IMR-90 (cell line): ENCODE results near the gene MAN2A1. TPM values are rescaled to one million over a fixed set of nuclear protein-coding genes. Genes with fewer than 3 reads are reported as not detected.

Experiments
- ATAC-seq: fragments of 200-7000 bp; cut with Tn5 transposase; 2 replicates; pipeline ENCODE4 v1.9.1; 2020; ENCODE audit warnings: low read depth, mild to moderate bottlenecking, moderate library complexity
- BruUV-seq: library from RNA; stranded (reverse); fragments of 400-500 nt; replicated peaks from 2 replicates; lab custom pipeline; 2021; lab: Mats Ljungman, UMichigan
- CTCF ChIA-PET: fragments of 300-600 bp; formaldehyde crosslinking; extraction: SDS; loops from one replicate; lab custom pipeline; 2021; ENCODE audit warnings: antibody characterized with exemption; lab: Yijun Ruan, JAX
- POLR2A ChIA-PET: fragments of 300-600 bp; sonication (Branson Sonifier 250); formaldehyde crosslinking; loops from one replicate; lab custom pipeline; 2022; ENCODE audit warnings: antibody characterized with exemption; ENCODE audit not compliant: unreplicated experiment; lab: Charles Lee
- DNase-seq: peaks from one replicate; pipeline ENCODE4 v3.0.0; 2013
- H2AFZ ChIP-seq: replicated peaks from 2 replicates; pipeline ENCODE3; 2013; ENCODE audit warnings: low read length, mild to moderate bottlenecking; ENCODE audit not compliant: poor library complexity
- H2AK5ac ChIP-seq: 2 replicates; pipeline ENCODE4 v1.6.1; 2013; ENCODE audit warnings: low read depth, low read length, inconsistent platforms
- H2AK9ac ChIP-seq: replicated peaks from 2 replicates; pipeline ENCODE3; 2013; ENCODE audit warnings: mild to moderate bottlenecking, low read depth, low read length, moderate library complexity; ENCODE audit not compliant: poor library complexity
- H2BK120ac ChIP-seq: 2 replicates; pipeline ENCODE4 v1.6.1; 2013; ENCODE audit warnings: low read depth, low read length, inconsistent platforms
- H2BK15ac ChIP-seq: 3 replicates; pipeline ENCODE4 v1.6.1; 2013; ENCODE audit warnings: low read depth, low read length, inconsistent platforms
- H2BK20ac ChIP-seq: 2 replicates; pipeline ENCODE4 v1.6.1; 2013; ENCODE audit warnings: low read depth, mild to moderate bottlenecking, inconsistent platforms, low read length, moderate library complexity
- H2BK5ac ChIP-seq: 2 replicates; pipeline ENCODE4 v1.6.1; 2013; ENCODE audit warnings: mild to moderate bottlenecking, low read depth, low read length, inconsistent platforms; ENCODE audit not compliant: poor library complexity, severe bottlenecking
- H3K14ac ChIP-seq: replicated peaks from 2 replicates; pipeline ENCODE4 v1.6.1; 2013; ENCODE audit warnings: low read depth, low read length, inconsistent platforms
- H3K18ac ChIP-seq: 2 replicates; pipeline ENCODE4 v1.6.1; 2013; ENCODE audit warnings: low read depth, low read length, control low read depth
- H3K23ac ChIP-seq: 2 replicates; pipeline ENCODE4 v1.6.1; 2013; ENCODE audit warnings: low read depth, low read length, inconsistent platforms
- H3K27ac ChIP-seq: 2 replicates; pipeline ENCODE4 v1.5.1; 2013; ENCODE audit warnings: mild to moderate bottlenecking, control low read depth, low read length; ENCODE audit not compliant: insufficient read depth
- H3K27me3 ChIP-seq: 2 replicates; pipeline ENCODE4 v1.6.1; 2013; ENCODE audit warnings: low read length; ENCODE audit not compliant: control insufficient read depth, insufficient read depth
- H3K36me3 ChIP-seq: 2 replicates; pipeline ENCODE4 v1.6.1; 2013; ENCODE audit warnings: low read length, mixed read lengths; ENCODE audit not compliant: control insufficient read depth, insufficient read depth
- H3K4ac ChIP-seq: 2 replicates; pipeline ENCODE4 v1.6.1; 2013; ENCODE audit warnings: low read depth, low read length, inconsistent platforms
- H3K4me1 ChIP-seq: 2 replicates; pipeline ENCODE4 v1.6.1; 2013; ENCODE audit warnings: low read length, mixed read lengths; ENCODE audit not compliant: control insufficient read depth, insufficient read depth
- H3K4me2 ChIP-seq: 2 replicates; pipeline ENCODE4 v1.6.1; 2013; ENCODE audit warnings: low read depth, mild to moderate bottlenecking, control low read depth, low read length, moderate library complexity
- H3K4me3 ChIP-seq: 2 replicates; pipeline ENCODE4 v1.5.1; 2013; ENCODE audit warnings: low read depth, mild to moderate bottlenecking, control low read depth, low read length, moderate library complexity; ENCODE audit not compliant: insufficient read depth
- H3K56ac ChIP-seq: 2 replicates; pipeline ENCODE4 v1.6.1; 2013; ENCODE audit warnings: low read length, inconsistent platforms; ENCODE audit not compliant: insufficient read depth; ENCODE audit errors: extremely low read depth
- H3K79me1 ChIP-seq, 2 experiments: 2 replicates each; pipeline ENCODE4 v1.6.1; 2013; ENCODE audit warnings: low read length in 2 of 2, inconsistent platforms in 1 of 2, low read depth in 1 of 2
- H3K9ac ChIP-seq: 2 replicates; pipeline ENCODE4 v1.6.1; 2013; ENCODE audit warnings: low read depth, low read length, control low read depth
- H3K9me1 ChIP-seq: 2 replicates; pipeline ENCODE4 v1.6.1; 2013; ENCODE audit warnings: low read length, inconsistent platforms; ENCODE audit not compliant: insufficient read depth
- H3K9me3 ChIP-seq: 2 replicates; pipeline ENCODE4 v1.6.1; 2013; ENCODE audit warnings: low read length; ENCODE audit not compliant: control insufficient read depth, insufficient read depth
- H4K20me1 ChIP-seq: 2 replicates; pipeline ENCODE4 v1.6.1; 2013; ENCODE audit warnings: low read length, inconsistent platforms; ENCODE audit not compliant: insufficient read depth
- H4K5ac ChIP-seq: 2 replicates; pipeline ENCODE4 v1.6.1; 2013; ENCODE audit warnings: mild to moderate bottlenecking, low read depth, low read length, control low read depth
- H4K8ac ChIP-seq, 2 experiments: 2 replicates each; pipeline ENCODE4 v1.6.1; 2013; ENCODE audit warnings: low read depth in 2 of 2, low read length in 2 of 2, control low read depth in 1 of 2, inconsistent platforms in 1 of 2
- H4K91ac ChIP-seq: 2 replicates; pipeline ENCODE4 v1.6.1; 2013; ENCODE audit warnings: low read depth, low read length, inconsistent platforms; ENCODE audit not compliant: insufficient read depth
- ELK1 ChIP-seq: fragments of 150-350 bp; IDR thresholded peaks from 2 replicates; pipeline ENCODE4 v1.6.1; 2016; ENCODE audit warnings: low read depth, mild to moderate bottlenecking, low read length, moderate library complexity, borderline replicate concordance
- MAFK ChIP-seq: IDR thresholded peaks from 2 replicates; pipeline ENCODE4 v1.6.1; 2012; ENCODE audit warnings: low read depth, low read length, improper control_type of control experiment
- RAD21 ChIP-seq: IDR thresholded peaks from 2 replicates; pipeline ENCODE4 v1.6.1; 2012; ENCODE audit warnings: low read length, improper control_type of control experiment
- RFX5 ChIP-seq: IDR thresholded peaks from 2 replicates; pipeline ENCODE4 v1.8.0; 2012; ENCODE audit warnings: low read depth, mild to moderate bottlenecking, low read length, moderate library complexity
- WGBS, 2 experiments: methylation state at CpG; one replicate each; pipeline versions ENCODE4 v1.1.5 to v1.1.7; 2013; ENCODE audit warnings: missing lambda C conversion rate in 2 of 2; ENCODE audit not compliant: insufficient read length in 1 of 2; ENCODE audit errors: extremely low coverage in 2 of 2; 5-methylcytosine and 5-hydroxymethylcytosine counted together
- dilution Hi-C: fragments of 300-500 bp; cut with HindIII; formaldehyde crosslinking; loops from one replicate; pipeline ENCODE4 v1.14.3; 2018; ENCODE audit warnings: low sequenced_read_pairs; ENCODE audit not compliant: unreplicated experiment
- in situ Hi-C: fragments of 300-500 bp; cut with MboI; formaldehyde crosslinking; loops from 3 replicates; pipeline ENCODE4 v1.14.3; 2019; ENCODE audit warnings: low sequenced_read_pairs, inconsistent platforms, mixed read lengths
- intact Hi-C: fragments of 100-400 bp; cut with micrococcal nuclease; formaldehyde crosslinking; loops from 2 replicates; pipeline ENCODE4 v1.10.0; 2022
- polyA plus RNA-seq, 3 experiments: library from polyadenylated mRNA; depleted of rRNA; stranded (reverse); fragments of >200 nt; gene quantifications; 2 replicates each; pipeline ENCODE4 v1.2.3, GENCODE V29; 2012; ENCODE audit warnings: low replicate concordance in 1 of 3
- total RNA-seq: library from RNA; depleted of rRNA; stranded (reverse); fragments of >200 nt; gene quantifications from 2 replicates; pipeline ENCODE4 v1.2.3, GENCODE V29; 2012

Gene MAN2A1
- total and polyA plus RNA-seq, 2 of the 4 experiments (the other 2 are of a cell fraction) = 16.4 to 29.6 TPM

- TF ChIP-seq ELK1 = no peak
- no peak for TF ChIP-seq MAFK
- no peak for TF ChIP-seq RAD21
Observed at GRCh38 chr5:109691996-109692395, 2.3 kb downstream of the MAN2A1 start (continued).

DNA sequence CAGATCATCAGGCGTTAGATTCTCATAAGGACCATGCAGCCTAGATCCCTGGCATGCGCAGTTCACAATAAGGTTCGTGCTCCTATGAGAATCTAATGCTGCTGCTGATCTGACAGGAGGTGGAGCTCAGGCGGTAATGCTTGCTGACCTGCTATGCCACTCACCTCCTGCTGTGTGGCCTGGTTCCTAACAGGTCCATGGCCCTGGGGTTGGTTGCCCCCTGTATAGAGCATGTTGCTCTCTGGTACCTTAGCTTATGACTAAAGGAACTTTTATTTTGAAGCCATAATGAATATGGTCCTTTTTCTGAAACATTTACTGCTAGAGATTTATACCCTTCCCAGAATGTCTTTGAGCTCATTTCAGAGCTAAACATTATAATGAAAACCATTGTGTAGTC is 3.1 kb downstream of the MAN2A1 start:
- ATAC-seq = no peak
- Histone ChIP-seq H2BK20ac (no peak overlapping the region), H3K56ac (no peak overlapping the region), H2BK120ac (no peak overlapping the region), H3K9me1 (peaks cover 8% of the 10 kb centered on the region), H3K4me1 (peaks cover 18% of the 10 kb centered on the region), H2BK5ac (peak overlapping the region; percentile 51), H2BK15ac (no peak overlapping the region), H2AFZ (no peak overlapping the region), H3K9ac (no peak overlapping the region), H4K8ac (no peak overlapping the region), H4K20me1 (peaks cover 26% of the 10 kb centered on the region), H3K18ac (no peak overlapping the region), H3K4me3 (no peak overlapping the region), H3K79me1 (peaks cover 11 to 45% of the 10 kb centered on the region in 2 experiments; a peak in 3 of 4 replicates), H2AK9ac (no peak overlapping the region), H3K14ac (no peak overlapping the region), H3K36me3 (no peaks in the 10 kb centered on the region; the same call in 1 of the 2 replicates), H4K91ac (no peak overlapping the region), H2AK5ac (no peak overlapping the region), H3K4me2 (peak overlapping the region; percentile 34; the same call in 1 of the 2 replicates), H3K4ac (0 out of 2 replicates have a peak overlapping the region, but pooled peaks have one; percentile 29), H3K27me3 (no peaks in the 10 kb centered on the region), H4K5ac (no peak overlapping the region), H3K23ac (no peak overlapping the region), H3K27ac (no peak overlapping the region), H3K9me3 (peaks cover 6% of the 10 kb centered on the region; the same call in 1 of the 2 replicates)
- intact Hi-C loops (loop anchor here (5.0 kb wide), 3 partner anchors 134 to 934 kb away; no protein-coding TSS in a partner anchor), in situ Hi-C loops (loop anchor here (25.0 kb wide), 1 partner anchor 919 kb away; no protein-coding TSS in a partner anchor), dilution Hi-C loops (no loop called here)
- BruUV-seq = no TSS peak
- POLR2A ChIA-PET = no interaction called here
- WGBS, 2 experiments = 100% methylated on average over 1 of the region's 4 CpGs; no CpG with 5 or more reads in 1 of the 2 experiments
- CTCF ChIA-PET = interaction anchor here (0.6 kb wide), 3 partner anchors 45 to 930 kb away, joined by 3 to 5 read pairs (median 4); no protein-coding TSS in a partner anchor
- DNase-seq = no peak
- no peak for TF ChIP-seq RFX5
